Measurements from ENCODE around the gene NOB1.

Gene NOB1

GRCh38 chr16:69718111-69718764 lies 36.5 kb downstream of the NOB1 start:
- no peak for DNase-seq

- no peak for DNase-seq
Observed at GRCh38 chr16:69717066-69717465, 37.7 kb downstream of the NOB1 start.

- DNase-seq, result peak; percentile 30
Observed at GRCh38 chr16:69712914-69713581, 41.7 kb downstream of the NOB1 start.

GRCh38 chr16:69712277-69712676 lies 42.4 kb downstream of the NOB1 start:
- DNase-seq, result peak; percentile 34

GRCh38 chr16:69711115-69711740 lies 43.5 kb downstream of the NOB1 start:
- DNase-seq, result peak; percentile 30

- peak; percentile 36 for DNase-seq
Observed at GRCh38 chr16:69709456-69710084, 45.2 kb downstream of the NOB1 start.

- peak; percentile 42 for DNase-seq
Observed at GRCh38 chr16:69707920-69708683, 46.6 kb downstream of the NOB1 start.

- DNase-seq, result no peak
Observed at GRCh38 chr16:69706975-69707340, 47.8 kb downstream of the NOB1 start.

- no peak for DNase-seq
Observed at GRCh38 chr16:69706256-69706974, 48.3 kb downstream of the NOB1 start.

- DNase-seq, result no peak
Observed at GRCh38 chr16:69703638-69704037, 51.1 kb downstream of the NOB1 start.

GRCh38 chr16:69701866-69702265 lies 52.9 kb downstream of the NOB1 start:
- DNase-seq, result no peak

- no peak for DNase-seq
Observed at GRCh38 chr16:69701452-69701851, 53.3 kb downstream of the NOB1 start.

- DNase-seq, result no peak
Observed at GRCh38 chr16:69699915-69700314, 54.8 kb downstream of the NOB1 start.

- DNase-seq, result no peak
Observed at GRCh38 chr16:69698404-69698803, 56.3 kb downstream of the NOB1 start.

- DNase-seq, result no peak
Observed at GRCh38 chr16:69693916-69694315, 60.8 kb downstream of the NOB1 start.

GRCh38 chr16:69691980-69692911 lies 62.5 kb downstream of the NOB1 start:
- no peak for DNase-seq
